ENCODE measurements around the gene LARGE1.
"Not testable (repeated sequence)": the region's sequence is repeated elsewhere in the genome, so short reads cannot be mapped to it uniquely, and the experiment has no call there.

Gene LARGE1

DNA sequence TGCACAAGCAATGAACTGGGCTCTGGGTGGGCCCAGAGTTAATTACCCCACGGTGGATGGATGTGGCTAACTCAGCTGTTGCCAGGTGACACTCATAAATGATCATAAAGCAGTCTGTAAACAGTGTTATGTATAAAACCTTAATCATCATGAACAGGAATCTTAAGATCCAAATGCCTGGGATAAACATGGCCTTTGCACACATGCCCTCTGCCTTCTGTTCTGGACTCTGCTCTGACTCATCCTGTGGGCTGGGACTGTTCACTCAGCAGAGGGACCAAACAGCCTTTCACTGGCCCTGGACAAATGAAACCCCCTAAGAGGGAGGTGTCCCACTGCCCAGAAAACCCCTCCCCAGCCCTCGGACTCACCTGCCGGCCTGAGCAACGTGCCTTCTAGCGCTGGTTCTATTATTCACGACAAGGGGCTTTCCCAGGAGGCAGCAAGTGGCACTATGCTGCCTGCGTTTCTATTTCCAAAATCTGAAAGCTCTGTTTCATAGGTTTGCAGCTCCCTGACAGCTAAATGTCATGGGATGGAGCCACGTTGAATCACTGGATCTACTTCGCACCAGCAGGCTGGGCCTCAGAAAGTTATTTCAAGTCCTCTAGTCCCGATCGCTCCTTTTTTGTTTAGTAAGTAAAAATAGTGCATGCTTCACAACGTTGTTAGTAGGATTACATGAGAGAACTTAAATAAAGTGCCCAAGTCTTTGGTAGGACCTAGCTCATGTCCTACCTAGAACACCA, 53.0 kb downstream of the LARGE1 start:
- Histone ChIP-seq H3K4me2 (ENCODE audit: low read length) (no peak overlapping the region), H3K9ac (ENCODE audit: low read depth, low read length) (no peak overlapping the region), H3K27me3 (ENCODE audit: control insufficient read depth, insufficient read depth, low read length) (no peaks in the 10 kb centered on the region), H3K36me3 (ENCODE audit: insufficient read depth, low read length) (no peaks in the 10 kb centered on the region), H3K4me1 (ENCODE audit: control insufficient read depth, insufficient read depth, low read length) (peaks cover 6% of the 10 kb centered on the region), H3K9me3 (replicated peaks; ENCODE audit: low read length) (no peaks in the 10 kb centered on the region), H3K4me3 (ENCODE audit: low read length) (no peak overlapping the region)

DNA sequence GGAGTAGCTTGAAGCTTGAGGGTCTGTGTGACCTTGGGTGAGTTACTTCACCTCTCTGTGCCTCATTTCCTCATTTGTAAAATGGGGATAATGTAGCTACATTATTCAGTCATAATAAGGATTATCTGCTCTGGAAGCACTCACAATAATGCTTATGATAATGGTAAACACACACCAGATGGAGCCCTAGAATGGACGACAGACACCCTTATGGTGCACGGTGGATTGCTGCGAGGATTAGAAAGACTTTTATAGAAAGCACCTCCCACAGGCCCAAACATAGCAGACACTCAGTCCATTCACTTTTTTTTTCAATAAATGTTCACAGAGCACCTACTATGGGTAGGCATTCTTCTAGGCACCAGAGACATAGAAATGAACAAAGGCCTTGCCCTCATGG, 53.8 kb downstream of the LARGE1 start:
- Histone ChIP-seq H3K9ac (ENCODE audit: low read depth, low read length) (no peak overlapping the region), H3K9me3 (replicated peaks; ENCODE audit: low read length) (no peaks in the 10 kb centered on the region), H3K4me2 (ENCODE audit: low read length) (no peak overlapping the region), H3K4me3 (ENCODE audit: low read length) (no peak overlapping the region), H3K36me3 (ENCODE audit: insufficient read depth, low read length) (no peaks in the 10 kb centered on the region), H3K27me3 (ENCODE audit: control insufficient read depth, insufficient read depth, low read length) (no peaks in the 10 kb centered on the region), H3K4me1 (ENCODE audit: control insufficient read depth, insufficient read depth, low read length) (peaks cover 6% of the 10 kb centered on the region)

DNA sequence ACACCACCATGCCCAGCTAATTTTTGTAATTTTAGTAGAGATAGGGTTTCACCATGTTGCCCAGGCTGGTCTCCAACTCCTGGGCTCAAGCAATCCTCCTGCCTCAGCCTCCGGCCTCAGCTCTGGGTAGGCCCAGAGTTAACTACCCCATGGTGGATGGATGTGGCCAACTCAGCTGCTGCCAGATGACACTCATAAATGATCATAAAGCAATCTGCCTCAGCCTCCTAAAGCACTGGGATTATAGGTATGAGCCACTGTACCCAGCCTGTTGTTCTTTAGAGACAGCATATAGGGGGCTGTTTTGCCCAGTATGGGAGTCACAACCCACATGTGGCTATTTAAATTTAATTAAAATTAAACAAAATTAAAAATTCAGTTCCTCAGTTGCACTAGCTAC, 54.3 kb downstream of the LARGE1 start:
- Histone ChIP-seq H3K36me3 (ENCODE audit: insufficient read depth, low read length) (no peaks in the 10 kb centered on the region), H3K4me1 (ENCODE audit: control insufficient read depth, insufficient read depth, low read length) (peaks cover 6% of the 10 kb centered on the region), H3K9ac (ENCODE audit: low read depth, low read length) (no peak overlapping the region), H3K9me3 (replicated peaks; ENCODE audit: low read length) (no peaks in the 10 kb centered on the region), H3K4me3 (ENCODE audit: low read length) (no peak overlapping the region), H3K27me3 (ENCODE audit: control insufficient read depth, insufficient read depth, low read length) (no peaks in the 10 kb centered on the region), H3K4me2 (ENCODE audit: low read length) (no peak overlapping the region)

DNA sequence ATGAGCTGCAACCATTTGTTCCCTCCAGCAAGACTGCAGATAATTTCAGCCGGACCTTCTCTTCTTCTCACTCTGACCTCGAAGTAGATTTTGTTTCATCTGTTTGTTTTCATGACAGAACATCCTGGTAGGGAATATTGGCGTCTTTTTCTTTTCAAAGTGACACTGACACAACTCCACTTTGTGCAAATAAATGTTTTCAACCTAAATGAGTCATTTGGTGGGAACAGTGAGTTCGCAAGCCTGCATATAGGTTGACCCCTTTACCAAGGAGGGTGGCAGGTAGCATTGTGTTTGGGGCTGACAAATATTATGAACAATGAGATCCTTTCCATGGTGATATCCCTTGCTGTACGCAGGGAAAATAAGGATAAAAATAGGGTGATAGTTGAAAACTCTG, 55.0 kb downstream of the LARGE1 start:
- Histone ChIP-seq H3K9me3 (replicated peaks; ENCODE audit: low read length) (no peaks in the 10 kb centered on the region), H3K36me3 (ENCODE audit: insufficient read depth, low read length) (no peaks in the 10 kb centered on the region)

DNA sequence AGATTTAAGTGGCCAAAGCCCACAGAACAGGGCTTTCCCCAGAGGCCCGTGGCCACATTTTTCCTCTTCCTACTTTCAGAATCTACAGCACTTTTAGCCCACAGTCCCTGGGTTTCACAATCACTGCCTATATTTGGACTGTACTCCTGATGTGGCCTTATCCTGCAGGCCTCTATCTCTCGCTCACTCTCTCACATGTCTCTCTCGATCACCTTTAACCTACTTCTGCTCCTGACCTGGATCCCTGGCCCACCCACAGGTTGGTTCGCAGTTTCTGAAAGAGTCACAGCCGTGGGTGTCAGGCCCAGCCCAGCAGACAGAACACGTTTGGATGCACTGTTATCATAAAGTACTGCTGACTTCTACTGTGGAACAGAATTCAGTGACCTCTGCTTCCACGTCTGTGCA, 55.5 kb downstream of the LARGE1 start:
- Histone ChIP-seq H3K36me3 (ENCODE audit: insufficient read depth, low read length) (no peaks in the 10 kb centered on the region), H3K9me3 (replicated peaks; ENCODE audit: low read length) (no peaks in the 10 kb centered on the region), H3K4me1 (ENCODE audit: control insufficient read depth, insufficient read depth, low read length) (peaks cover 6% of the 10 kb centered on the region), H3K27me3 (ENCODE audit: control insufficient read depth, insufficient read depth, low read length) (no peaks in the 10 kb centered on the region), H3K4me2 (ENCODE audit: low read length) (no peak overlapping the region), H3K9ac (ENCODE audit: low read depth, low read length) (no peak overlapping the region), H3K4me3 (ENCODE audit: low read length) (no peak overlapping the region)

More for the DNA sequence above, 55.0 kb downstream of the LARGE1 start:
- Histone ChIP-seq H3K9ac (ENCODE audit: low read depth, low read length) (no peak overlapping the region), H3K4me1 (ENCODE audit: control insufficient read depth, insufficient read depth, low read length) (peaks cover 6% of the 10 kb centered on the region), H3K4me2 (ENCODE audit: low read length) (no peak overlapping the region), H3K4me3 (ENCODE audit: low read length) (no peak overlapping the region), H3K27me3 (ENCODE audit: control insufficient read depth, insufficient read depth, low read length) (no peaks in the 10 kb centered on the region)

DNA sequence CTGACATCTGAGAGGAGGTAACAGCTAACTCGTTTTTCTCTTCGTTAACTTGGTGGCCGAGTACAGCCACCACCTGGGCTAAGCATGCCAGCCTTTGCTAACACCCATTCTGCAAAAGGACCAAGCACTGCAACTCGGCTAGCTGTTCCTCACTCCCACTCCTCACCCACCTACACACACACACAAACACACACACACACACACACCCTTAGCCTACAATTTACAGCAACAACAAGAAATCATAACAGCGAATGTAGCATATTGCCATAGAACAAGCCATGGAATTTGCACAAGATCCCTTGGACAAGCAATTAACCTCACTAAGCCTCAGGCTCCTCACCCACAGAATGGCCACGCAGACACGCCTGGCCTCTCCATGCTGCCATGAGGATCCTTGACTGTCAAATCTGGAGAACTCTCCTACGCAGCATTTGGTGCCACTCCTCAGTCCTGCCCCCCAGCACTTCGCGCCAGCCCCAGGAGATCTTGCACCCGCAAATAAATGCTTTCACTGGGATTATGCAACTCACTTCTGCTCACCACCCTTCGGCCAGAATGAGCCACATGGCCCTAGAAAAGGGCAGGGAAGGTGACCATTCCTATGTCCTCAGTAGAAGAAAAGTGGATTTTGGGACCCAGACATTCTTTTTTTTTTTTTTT, 58.9 kb downstream of the LARGE1 start:
- H3K4me2 ChIP-seq (ENCODE audit: low read length), result no peak overlapping the region
- no peak overlapping the region for H3K4me3 ChIP-seq (ENCODE audit: low read length)
- no peaks in the 10 kb centered on the region for H3K27me3 ChIP-seq (ENCODE audit: control insufficient read depth, insufficient read depth, low read length)
- no peaks in the 10 kb centered on the region for H3K4me1 ChIP-seq (ENCODE audit: control insufficient read depth, insufficient read depth, low read length)
- H3K9ac ChIP-seq (ENCODE audit: low read depth, low read length), result no peak overlapping the region
- H3K36me3 ChIP-seq (ENCODE audit: insufficient read depth, low read length), result no peaks in the 10 kb centered on the region
- no peaks in the 10 kb centered on the region for H3K9me3 ChIP-seq (replicated peaks; ENCODE audit: low read length)

DNA sequence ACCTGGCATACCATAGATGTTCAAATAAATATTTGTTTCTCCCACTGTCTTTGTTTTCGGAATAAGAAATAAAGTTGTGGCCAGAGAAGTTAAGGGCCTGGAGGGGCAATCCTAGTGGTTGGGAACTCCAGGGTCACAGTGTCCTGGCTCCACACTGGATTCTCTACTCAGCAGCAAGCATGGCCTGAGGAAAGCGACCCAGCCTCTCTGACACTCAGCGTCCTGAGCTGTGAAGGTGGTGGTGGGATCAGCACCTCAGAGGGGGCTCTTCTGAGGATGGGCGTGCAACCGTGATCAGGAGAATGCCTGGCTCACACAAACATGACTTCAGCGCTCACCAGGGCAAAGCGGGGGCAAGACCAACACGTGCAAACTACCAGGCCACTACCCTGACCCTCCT, 59.9 kb downstream of the LARGE1 start:
- Histone ChIP-seq H3K4me2 (ENCODE audit: low read length) (no peak overlapping the region), H3K9ac (ENCODE audit: low read depth, low read length) (no peak overlapping the region), H3K4me1 (ENCODE audit: control insufficient read depth, insufficient read depth, low read length) (no peaks in the 10 kb centered on the region), H3K9me3 (replicated peaks; ENCODE audit: low read length) (no peaks in the 10 kb centered on the region), H3K36me3 (ENCODE audit: insufficient read depth, low read length) (no peaks in the 10 kb centered on the region), H3K27me3 (ENCODE audit: control insufficient read depth, insufficient read depth, low read length) (no peaks in the 10 kb centered on the region), H3K4me3 (ENCODE audit: low read length) (no peak overlapping the region)

DNA sequence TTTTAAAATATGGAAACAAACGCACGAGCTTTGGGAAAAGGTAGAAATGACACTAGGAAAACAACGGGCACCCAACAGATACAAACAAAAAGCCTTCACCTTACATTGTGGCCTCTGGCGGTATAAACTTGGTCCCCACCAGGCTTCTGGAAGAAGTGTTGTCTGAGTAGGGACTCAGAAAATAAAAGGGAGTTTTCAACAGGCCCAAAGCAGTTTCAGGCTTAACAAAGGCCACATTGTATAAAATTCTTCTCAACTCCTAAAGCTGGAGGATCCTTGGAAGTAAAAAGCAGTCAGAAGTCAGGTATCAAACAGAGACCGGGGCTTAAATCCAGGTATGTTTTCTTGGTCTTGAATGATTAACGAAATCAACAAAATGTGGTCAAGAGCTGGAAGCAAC, 61.0 kb downstream of the LARGE1 start:
- Histone ChIP-seq H3K4me3 (ENCODE audit: low read length) (no peak overlapping the region), H3K27me3 (ENCODE audit: control insufficient read depth, insufficient read depth, low read length) (no peaks in the 10 kb centered on the region), H3K4me2 (ENCODE audit: low read length) (no peak overlapping the region), H3K36me3 (ENCODE audit: insufficient read depth, low read length) (no peaks in the 10 kb centered on the region), H3K9me3 (replicated peaks; ENCODE audit: low read length) (no peaks in the 10 kb centered on the region), H3K9ac (ENCODE audit: low read depth, low read length) (no peak overlapping the region), H3K4me1 (ENCODE audit: control insufficient read depth, insufficient read depth, low read length) (peaks cover 3% of the 10 kb centered on the region)

DNA sequence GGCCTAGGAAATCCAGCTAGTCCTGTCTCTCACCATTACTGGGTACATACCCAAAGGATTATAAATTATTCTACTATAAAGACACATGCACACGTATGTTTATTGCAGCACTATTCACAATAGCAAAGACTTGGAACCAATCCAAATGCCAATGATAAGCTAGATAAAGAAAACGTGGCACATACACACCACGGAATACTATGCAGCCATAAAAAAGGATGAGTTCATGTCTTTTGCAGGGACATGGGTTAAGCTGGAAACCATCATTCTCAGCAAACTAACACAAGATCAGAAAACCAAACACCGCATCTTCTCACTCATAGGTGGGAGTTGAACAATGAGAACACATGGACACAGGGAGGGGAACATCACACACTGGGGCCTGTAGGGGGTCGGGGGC, 61.6 kb downstream of the LARGE1 start:
- H3K4me3 ChIP-seq (ENCODE audit: low read length); H3K4me1 ChIP-seq (ENCODE audit: control insufficient read depth, insufficient read depth, low read length); H3K9me3 ChIP-seq (replicated peaks; ENCODE audit: low read length); H3K27me3 ChIP-seq (ENCODE audit: control insufficient read depth, insufficient read depth, low read length); H3K4me2 ChIP-seq (ENCODE audit: low read length); H3K9ac ChIP-seq (ENCODE audit: low read depth, low read length); H3K36me3 ChIP-seq (ENCODE audit: insufficient read depth, low read length): not testable (repeated sequence)

DNA sequence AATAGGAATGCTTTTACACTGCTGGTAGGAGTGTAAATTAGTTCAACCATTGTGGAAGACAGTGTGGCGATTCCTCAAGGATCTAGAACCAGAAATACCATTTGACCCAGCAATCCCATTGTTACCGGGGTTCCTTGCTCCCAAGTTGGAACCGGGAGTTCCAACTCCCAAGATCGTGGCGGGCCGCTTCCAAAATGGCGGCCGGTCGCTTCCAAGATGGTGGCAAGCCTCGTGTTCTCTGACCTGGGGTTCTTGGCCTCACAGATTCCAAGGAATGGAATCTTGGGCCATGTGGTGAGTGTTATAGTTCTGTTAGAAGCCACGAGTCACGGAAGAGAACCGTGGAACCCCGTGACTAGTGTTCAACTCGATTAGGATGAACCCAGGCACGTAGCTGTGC, 62.5 kb downstream of the LARGE1 start:
- H3K4me1 ChIP-seq (ENCODE audit: control insufficient read depth, insufficient read depth, low read length), result peaks cover 11% of the 10 kb centered on the region
- H3K36me3 ChIP-seq (ENCODE audit: insufficient read depth, low read length); H3K4me3 ChIP-seq (ENCODE audit: low read length); H3K9ac ChIP-seq (ENCODE audit: low read depth, low read length); H3K4me2 ChIP-seq (ENCODE audit: low read length); H3K27me3 ChIP-seq (ENCODE audit: control insufficient read depth, insufficient read depth, low read length); H3K9me3 ChIP-seq (replicated peaks; ENCODE audit: low read length): not testable (repeated sequence)

DNA sequence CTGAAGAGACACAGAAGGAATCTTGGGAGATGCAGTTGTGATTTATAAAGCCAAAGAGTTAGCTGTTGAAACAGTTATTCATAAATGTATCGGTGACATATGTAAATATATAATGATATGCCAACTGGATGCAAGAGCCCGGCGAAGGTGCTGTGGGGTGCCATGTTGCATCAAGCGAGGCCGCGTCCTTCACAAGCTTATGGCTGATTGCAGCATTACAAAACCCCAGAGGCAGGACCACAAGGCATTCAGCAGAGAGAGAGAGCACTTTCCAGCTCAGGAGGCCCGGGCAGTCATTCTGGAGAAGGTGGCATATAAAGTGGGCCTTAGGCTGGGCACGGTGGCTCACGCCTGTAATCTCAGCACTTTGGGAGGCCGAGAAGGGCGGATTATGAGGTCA, 65.6 kb downstream of the LARGE1 start:
- Histone ChIP-seq H3K4me2 (ENCODE audit: low read length) (peak overlapping the region; percentile 83), H3K27me3 (ENCODE audit: control insufficient read depth, insufficient read depth, low read length) (no peaks in the 10 kb centered on the region), H3K9me3 (replicated peaks; ENCODE audit: low read length) (no peaks in the 10 kb centered on the region), H3K4me3 (ENCODE audit: low read length) (no peak overlapping the region), H3K4me1 (ENCODE audit: control insufficient read depth, insufficient read depth, low read length) (peaks cover 11% of the 10 kb centered on the region), H3K9ac (ENCODE audit: low read depth, low read length) (peak overlapping the region; percentile 71), H3K36me3 (ENCODE audit: insufficient read depth, low read length) (no peaks in the 10 kb centered on the region)
